GM12878 (cell line): Measurements from ENCODE around the gene TMC6. TPM values are rescaled to one million over a fixed set of nuclear protein-coding genes. Genes with fewer than 3 reads are reported as not detected.

Source experiments
- ATAC-seq: fragments of 200-7000 bp; cut with Tn5 transposase; 3 replicates; pipeline ENCODE4 v1.9.1; 2020; ENCODE audit warnings: mild to moderate bottlenecking, moderate library complexity
- BruUV-seq: library from RNA; stranded (reverse); fragments of 400-500 nt; replicated peaks from 2 replicates; lab custom pipeline; 2021; lab: Mats Ljungman, UMichigan
- CTCF ChIA-PET: fragments of 300-600 bp; sonication (Branson Sonifier 250); formaldehyde crosslinking; extraction: SDS; loops from one replicate; lab custom pipeline; 2021; ENCODE audit warnings: inconsistent platforms; lab: Yijun Ruan, JAX
- POLR2A ChIA-PET: fragments of 350-600 bp; formaldehyde crosslinking; extraction: SDS; loops from one replicate; lab custom pipeline; 2021; ENCODE audit warnings: inconsistent platforms; lab: Charles Lee
- RAD21 ChIA-PET: fragments of 300-600 bp; sonication (Branson Sonifier 250); formaldehyde crosslinking; loops from one replicate; lab custom pipeline; 2023; ENCODE audit warnings: antibody characterized with exemption; ENCODE audit not compliant: unreplicated experiment; lab: Charles Lee
- SMC1A ChIA-PET: fragments of 300-600 bp; sonication (Branson Sonifier 250); formaldehyde crosslinking; loops from one replicate; lab custom pipeline; 2023; ENCODE audit not compliant: unreplicated experiment, uncharacterized antibody; lab: Charles Lee
- DNase-seq: peaks from one replicate; pipeline ENCODE4 v3.0.0-alpha.2; 2011; ENCODE audit warnings: low read depth, low spot score
- FAIRE-seq: peaks from 3 replicates; lab custom pipeline; 2011; peaks lifted over from hg19 to GRCh38; lab: Jason Lieb, UNC
- H2AFZ ChIP-seq: 2 replicates; pipeline ENCODE4 v1.6.0; 2011; ENCODE audit warnings: low read depth, low read length, control low read depth; ENCODE audit not compliant: control insufficient read depth
- H3K27ac ChIP-seq: 2 replicates; pipeline ENCODE4 v1.5.1; 2011; ENCODE audit warnings: control low read depth; ENCODE audit not compliant: control insufficient read depth, insufficient read depth
- H3K27me3 ChIP-seq, 2 experiments: replicated peaks in 1 of 2; 2 replicates each; pipeline versions ENCODE4 v1.6.0 to v1.6.1; 2011; ENCODE audit warnings: low read length in 1 of 2; ENCODE audit not compliant: control insufficient read depth in 2 of 2, insufficient read depth in 2 of 2
- H3K36me3 ChIP-seq, 2 experiments: 2 replicates each; pipeline ENCODE4 v1.5.1; 2011; ENCODE audit warnings: low read length in 1 of 2; ENCODE audit not compliant: control insufficient read depth in 2 of 2, insufficient read depth in 2 of 2
- H3K4me1 ChIP-seq: 2 replicates; pipeline ENCODE4 v1.6.1; 2011; ENCODE audit warnings: mild to moderate bottlenecking, low read length, moderate library complexity, mixed read lengths; ENCODE audit not compliant: control insufficient read depth, insufficient read depth
- H3K4me2 ChIP-seq: 2 replicates; pipeline ENCODE4 v1.6.0; 2011; ENCODE audit warnings: control low read depth; ENCODE audit not compliant: control insufficient read depth, insufficient read depth
- H3K4me3 ChIP-seq: fragments of 200-600 bp; sonication (generic); 2 replicates; pipeline ENCODE4 v1.5.1; 2016
- H3K79me2 ChIP-seq: 2 replicates; pipeline ENCODE4 v1.6.0; 2011; ENCODE audit warnings: low read length; ENCODE audit not compliant: control insufficient read depth, insufficient read depth
- H3K9ac ChIP-seq: 2 replicates; pipeline ENCODE4 v1.8.0; 2011; ENCODE audit warnings: low read length, control low read depth, mixed read lengths; ENCODE audit not compliant: control insufficient read depth, insufficient read depth
- H3K9me3 ChIP-seq: replicated peaks from 3 replicates; pipeline ENCODE4 v1.5.1; 2011; ENCODE audit warnings: mild to moderate bottlenecking, low read length; ENCODE audit not compliant: control insufficient read depth, insufficient read depth
- H4K20me1 ChIP-seq: 2 replicates; pipeline ENCODE4 v1.6.0; 2011; ENCODE audit not compliant: control insufficient read depth, insufficient read depth
- E2F4 ChIP-seq: IDR thresholded peaks from 2 replicates; pipeline ENCODE4 v1.6.1; 2012; ENCODE audit warnings: low read depth, low read length, improper control_type of control experiment
- EGR1 ChIP-seq, 2 experiments: IDR thresholded peaks; 1 replicate in 1 of 2; 2 replicates in 1 of 2; pipeline ENCODE4 v1.6.1; 2011 to 2012; ENCODE audit warnings: low read depth in 2 of 2, low read length in 2 of 2, borderline replicate concordance in 1 of 2, mild to moderate bottlenecking in 1 of 2, moderate library complexity in 1 of 2
- GATAD2B ChIP-seq: fragments of 450-650 bp; conservative IDR thresholded peaks from 2 replicates; pipeline ENCODE4 v1.6.1; 2017; ENCODE audit warnings: low read depth, mild to moderate bottlenecking, moderate library complexity
- PBX3 ChIP-seq: IDR thresholded peaks from 2 replicates; pipeline ENCODE4 v1.6.1; 2011; ENCODE audit warnings: mild to moderate bottlenecking, low read depth, low read length, moderate library complexity; ENCODE audit not compliant: insufficient replicate concordance
- PKNOX1 ChIP-seq: fragments of 450-650 bp; IDR thresholded peaks from 2 replicates; pipeline ENCODE4 v1.6.1; 2016; ENCODE audit warnings: mild to moderate bottlenecking
- POLR2A ChIP-seq: IDR thresholded peaks from 2 replicates; pipeline ENCODE4 v1.6.1; 2011; ENCODE audit warnings: low read depth, mild to moderate bottlenecking, low read length
- RAD51 ChIP-seq: fragments of 450-650 bp; IDR thresholded peaks from 2 replicates; pipeline ENCODE4 v1.6.1; 2016; ENCODE audit warnings: moderate library complexity, mild to moderate bottlenecking, inconsistent platforms
- RELA ChIP-seq: fragments of 450-650 bp; IDR thresholded peaks from 2 replicates; pipeline ENCODE4 v1.8.0; 2014; ENCODE audit warnings: borderline replicate concordance; ENCODE audit not compliant: partially characterized antibody
- RFX5 ChIP-seq: IDR thresholded peaks from 2 replicates; pipeline ENCODE4 v1.6.1; 2011; ENCODE audit warnings: low read depth, low read length, improper control_type of control experiment
- RUNX3 ChIP-seq: IDR thresholded peaks from 2 replicates; pipeline ENCODE4 v1.6.1; 2012; ENCODE audit warnings: low read length, inconsistent platforms
- SREBF2 ChIP-seq: IDR thresholded peaks from 2 replicates; pipeline ENCODE4 v1.6.1; 2012; ENCODE audit warnings: mild to moderate bottlenecking, low read length
- STAT1 ChIP-seq: fragments of 450-650 bp; conservative IDR thresholded peaks from 2 replicates; pipeline ENCODE4 v1.6.1; 2014; ENCODE audit warnings: antibody characterized with exemption, mild to moderate bottlenecking
- YY1 ChIP-seq: IDR thresholded peaks from 2 replicates; pipeline ENCODE4 v1.6.1; 2011; ENCODE audit warnings: low read depth, mild to moderate bottlenecking, low read length
- ZBTB33 ChIP-seq: fragments of 450-650 bp; IDR thresholded peaks from 2 replicates; pipeline ENCODE4 v1.6.1; 2017; ENCODE audit warnings: mild to moderate bottlenecking
- ZNF274 ChIP-seq: IDR thresholded peaks from one replicate; pipeline ENCODE4 v1.8.0; 2011; ENCODE audit not compliant: insufficient read length, insufficient read depth
- ZZZ3 ChIP-seq: IDR thresholded peaks from 2 replicates; pipeline ENCODE4 v1.6.1; 2011; ENCODE audit warnings: low read depth; ENCODE audit not compliant: control insufficient read depth, insufficient read length
- WGBS: methylation state at CpG from one replicate; pipeline ENCODE4 v1.1.6; 2016; ENCODE audit warnings: low lambda C conversion rate; ENCODE audit not compliant: insufficient replicate concordance, insufficient coverage; ENCODE audit errors: missing lambda C conversion rate; 5-methylcytosine and 5-hydroxymethylcytosine counted together
- in situ Hi-C: fragments of 300-500 bp; cut with MboI; formaldehyde crosslinking; loops from 9 replicates; pipeline ENCODE4 v1.14.3; 2018; ENCODE audit warnings: mixed read lengths
- intact Hi-C: fragments of 100-400 bp; cut with micrococcal nuclease; formaldehyde crosslinking; loops from one replicate; pipeline ENCODE4 v1.14.2; 2022; ENCODE audit not compliant: unreplicated experiment
- polyA plus RNA-seq, 11 experiments: library from polyadenylated mRNA; depleted of rRNA in 4 of 11; unstranded in 6 of 11; stranded (reverse) in 5 of 11; fragments of >200 nt; fragmentation: Nextera tagmentation in 4 of 11; fragmentation: Illumina TruSeq in 1 of 11; extraction: Ambion mirVana in 4 of 11; extraction: Trizol in 1 of 11; gene quantifications; 1 replicate in 1 of 11; 2 replicates in 10 of 11; pipeline versions ENCODE4 v1.2.1 to v1.2.3, GENCODE V29; 2011 to 2016; ENCODE audit warnings: inconsistent platforms in 2 of 11, missing spikeins in 2 of 11, low read depth in 1 of 11
- total RNA-seq, 4 experiments: library from RNA; depleted of rRNA in 3 of 4; stranded (reverse); fragments of >200 nt in 3 of 4; fragmentation: Illumina TruSeq in 1 of 4; extraction: Trizol in 1 of 4; gene quantifications; 2 replicates each; pipeline versions ENCODE4 v1.2.1 to v1.2.3, GENCODE V29; 2013 to 2021

Gene TMC6
- total and polyA plus RNA-seq, 10 of the 15 experiments (the other 5 are each of a cell fraction or from before 2014, with no cell fraction given) = 1.9 to 232 (median 60.6) TPM

- no peak for TF ChIP-seq ZBTB33
- no peak for TF ChIP-seq RUNX3
- no peak for TF ChIP-seq STAT1
- TF ChIP-seq ZNF274 = no peak
- TF ChIP-seq RFX5 = no peak
- TF ChIP-seq ZZZ3 = no peak
- no peak for TF ChIP-seq RELA
These were observed 3.6 kb upstream of the TMC6 start (continued) for GRCh38 chr17:78132084-78132676.

GRCh38 chr17:78131172-78132083, 2.9 kb upstream of the TMC6 start:
- POLR2A ChIA-PET = interaction anchor here (0.5 to 8.0 kb wide), 14 partner anchors 11 to 685 kb away, joined by 3 to 85 read pairs (median 4); partner anchors contain the start of genes SYNGR2 and TNRC6C
- ATAC-seq (peak; percentile 23), FAIRE-seq (no peak), DNase-seq (no peak)
- Histone ChIP-seq H4K20me1 (no peaks in the 10 kb centered on the region), H3K4me1 (peaks cover 54% of the 10 kb centered on the region), H3K4me2 (peak overlapping the region; percentile 96), H3K4me3 (peak overlapping the region; percentile 94), H3K27me3 (no peaks in the 10 kb centered on the region), H2AFZ (no peak overlapping the region), H3K27ac (peak overlapping the region; percentile 93), H3K9me3 (no peaks in the 10 kb centered on the region), H3K9ac (peak overlapping the region; percentile 86), H3K36me3 (peaks cover 13 to 14% of the 10 kb centered on the region in 2 experiments; a peak in 3 of 4 replicates), H3K79me2 (peaks cover 87% of the 10 kb centered on the region)
- RAD21 ChIA-PET = interaction anchor here (0.6 to 1.8 kb wide), 15 partner anchors 11 to 989 kb away, joined by 3 to 10 read pairs (median 4); no protein-coding TSS in a partner anchor
- CTCF ChIA-PET = interaction anchor here (1.3 to 12.7 kb wide), 6 partner anchors 18 to 119 kb away, joined by 4 to 132 read pairs (median 8); no protein-coding TSS in a partner anchor
- in situ Hi-C loops (no loop called here), intact Hi-C loops (no loop called here)
- SMC1A ChIA-PET = no interaction called here
- TSS peak; percentile 48 for BruUV-seq
- 1% methylated on average over 63 of the region's 74 CpGs for WGBS
- TF ChIP-seq SREBF2 (no peak), EGR1 (IDR thresholded peaks at IDR 0.05; ENCODE audit: borderline replicate concordance in 1 of 2, low read depth in 2 of 2, low read length in 2 of 2) (0 out of 3 replicates have a peak, but pooled peaks of 1 of the 2 experiments have one; percentile 21), PBX3 (peak; percentile 1), POLR2A (peak; percentile 0), GATAD2B (peak; percentile 27), YY1 (0 out of 2 replicates have a peak, but pooled peaks have one; percentile 9), E2F4 (no peak), RAD51 (no peak), PKNOX1 (peak; percentile 37; the same call in 1 of the 2 replicates)
